SK-N-SH (cell line): ENCODE measurements around the gene ERC2. TPM values are rescaled to one million over a fixed set of nuclear protein-coding genes. Genes with fewer than 3 reads are reported as not detected.

Experiments used
- CTCF ChIA-PET: fragments of 300-600, 350-600 bp; formaldehyde crosslinking; extraction: SDS; loops from one replicate; lab custom pipeline; 2021; lab: Yijun Ruan, JAX
- POLR2A ChIA-PET: fragments of 350-600 bp; sonication (Branson Sonifier 250); formaldehyde crosslinking; extraction: SDS; loops from one replicate; lab custom pipeline; 2020; ENCODE audit warnings: antibody characterized with exemption, inconsistent platforms; lab: Yijun Ruan, JAX
- DNase-seq: peaks from one replicate; pipeline ENCODE4 v3.0.0; 2012
- H2AFZ ChIP-seq: fragments of 200-600 bp; sonication (generic); 2 replicates; pipeline ENCODE4 v1.8.1; 2016; ENCODE audit warnings: antibody characterized with exemption, mild to moderate bottlenecking, low read depth
- H3F3A ChIP-seq: fragments of 200-600 bp; sonication (generic); replicated peaks from 2 replicates; pipeline ENCODE3; 2016; ENCODE audit warnings: antibody characterized with exemption, mild to moderate bottlenecking; ENCODE audit not compliant: insufficient read depth
- H3K27ac ChIP-seq, 2 experiments: fragments of 200-500 bp in 1 of 2; fragments of 200-600 bp in 1 of 2; sonication (Bioruptor generic) in 1 of 2; sonication (generic), shearing (Covaris generic) in 1 of 2; 2 replicates each; pipeline versions ENCODE4 v1.5.1 to v1.6.1; 2014 to 2016; ENCODE audit warnings: low read depth in 2 of 2, inconsistent platforms in 1 of 2, low read length in 1 of 2, mild to moderate bottlenecking in 1 of 2, mixed read lengths in 1 of 2
- H3K27me3 ChIP-seq: fragments of 200-600 bp; sonication (generic), shearing (Covaris generic); 2 replicates; pipeline ENCODE4 v1.6.1; 2016; ENCODE audit warnings: mixed run types; ENCODE audit not compliant: insufficient read depth
- H3K36me3 ChIP-seq, 2 experiments: fragments of 200-500 bp in 1 of 2; fragments of 200-600 bp in 1 of 2; sonication (Bioruptor generic) in 1 of 2; sonication (generic) in 1 of 2; replicated peaks in 1 of 2; 2 replicates each; pipeline versions ENCODE3 to v1.5.1; 2014 to 2016; ENCODE audit warnings: low read length in 1 of 2, mild to moderate bottlenecking in 1 of 2; ENCODE audit not compliant: insufficient read depth in 2 of 2, control insufficient read depth in 1 of 2
- H3K4me1 ChIP-seq, 2 experiments: fragments of 200-500 bp in 1 of 2; fragments of 200-600 bp in 1 of 2; sonication (Bioruptor generic) in 1 of 2; sonication (generic), shearing (Covaris generic) in 1 of 2; 2 replicates each; pipeline versions ENCODE4 v1.5.1 to v1.6.1; 2014 to 2016; ENCODE audit warnings: low read depth in 1 of 2, low read length in 1 of 2, mixed run types in 1 of 2; ENCODE audit not compliant: insufficient read depth in 2 of 2, control insufficient read depth in 1 of 2
- H3K4me2 ChIP-seq: fragments of 200-600 bp; sonication (generic), shearing (Covaris generic); 2 replicates; pipeline ENCODE4 v1.6.1; 2017; ENCODE audit warnings: mixed run types
- H3K4me3 ChIP-seq, 2 experiments: fragments of 200-500 bp in 1 of 2; fragments of 200-600 bp in 1 of 2; sonication (Bioruptor generic) in 1 of 2; sonication (generic), shearing (Covaris generic) in 1 of 2; 2 replicates each; pipeline versions ENCODE4 v1.5.1 to v1.8.1; 2014 to 2016; ENCODE audit warnings: low read depth in 2 of 2, inconsistent platforms in 1 of 2, low read length in 1 of 2, mild to moderate bottlenecking in 1 of 2, mixed read lengths in 1 of 2, moderate library complexity in 1 of 2
- H3K79me2 ChIP-seq: fragments of 200-600 bp; sonication (generic); 2 replicates; pipeline ENCODE4 v1.8.1; 2017; ENCODE audit warnings: mild to moderate bottlenecking; ENCODE audit not compliant: insufficient read depth
- H3K9ac ChIP-seq: fragments of 200-600 bp; sonication (generic); 2 replicates; pipeline ENCODE4 v1.6.1; 2017; ENCODE audit warnings: mixed run types
- H3K9me2 ChIP-seq: fragments of 200-600 bp; sonication (generic); 2 replicates; pipeline ENCODE4 v1.6.1; 2017; ENCODE audit warnings: mixed run types
- H3K9me3 ChIP-seq: fragments of 200-600 bp; sonication (generic); 2 replicates; pipeline ENCODE4 v1.6.1; 2017; ENCODE audit warnings: mixed run types, mild to moderate bottlenecking, moderate library complexity
- H4K20me1 ChIP-seq: fragments of 200-600 bp; sonication (generic); 2 replicates; pipeline ENCODE4 v1.6.1; 2017; ENCODE audit warnings: mild to moderate bottlenecking, mixed run types; ENCODE audit not compliant: insufficient read depth
- CTCF ChIP-seq: fragments of 200-600 bp; sonication (generic); IDR thresholded peaks from 2 replicates; pipeline ENCODE4 v1.6.1; 2017; ENCODE audit warnings: antibody characterized with exemption, mild to moderate bottlenecking, moderate library complexity
- ELF1 ChIP-seq: IDR thresholded peaks from 2 replicates; pipeline ENCODE4 v1.4.0; 2012
- FOSL2 ChIP-seq: IDR thresholded peaks from 2 replicates; pipeline ENCODE4 v1.4.0; 2012; ENCODE audit warnings: low read depth, mild to moderate bottlenecking, moderate library complexity, borderline replicate concordance
- FOXJ3 ChIP-seq: sonication (generic); formaldehyde crosslinking; IDR thresholded peaks from 2 replicates; pipeline ENCODE4 v1.5.1; 2020; ENCODE audit warnings: mild to moderate bottlenecking, missing genetic modification reagents
- GABPA ChIP-seq: IDR thresholded peaks from 2 replicates; pipeline ENCODE4 v1.4.0; 2012; ENCODE audit warnings: low read depth, mild to moderate bottlenecking
- GATA2 ChIP-seq: sonication (generic); formaldehyde crosslinking; IDR thresholded peaks from 2 replicates; pipeline ENCODE4 v1.5.0; 2020; ENCODE audit warnings: mild to moderate bottlenecking, missing genetic modification reagents
- IRF3 ChIP-seq: fragments of 150-350 bp; IDR thresholded peaks from 2 replicates; pipeline ENCODE4 v1.6.1; 2016; ENCODE audit warnings: mild to moderate bottlenecking, low read depth, low read length
- MEF2A ChIP-seq: IDR thresholded peaks from 2 replicates; pipeline ENCODE4 v1.4.0; 2012; ENCODE audit warnings: low read depth, borderline replicate concordance
- MXI1 ChIP-seq: IDR thresholded peaks from 2 replicates; pipeline ENCODE4 v1.6.1; 2012; ENCODE audit warnings: mild to moderate bottlenecking, low read depth, low read length, improper control_type of control experiment
- NFIC ChIP-seq: IDR thresholded peaks from 2 replicates; pipeline ENCODE4 v1.4.0; 2012; ENCODE audit warnings: borderline replicate concordance
- POLR2AphosphoS5 ChIP-seq: IDR thresholded peaks from 2 replicates; pipeline ENCODE4 v1.6.1; 2012; ENCODE audit warnings: low read depth, low read length
- RAD21 ChIP-seq: IDR thresholded peaks from 2 replicates; pipeline ENCODE4 v1.6.1; 2012; ENCODE audit warnings: mild to moderate bottlenecking, low read length
- RCOR1 ChIP-seq: fragments of 150-350 bp; IDR thresholded peaks from 2 replicates; pipeline ENCODE4 v1.6.1; 2017; ENCODE audit warnings: antibody characterized with exemption, low read length
- RFX5 ChIP-seq: IDR thresholded peaks from 2 replicates; pipeline ENCODE4 v1.6.1; 2012; ENCODE audit warnings: mild to moderate bottlenecking, improper control_type of control experiment, low read length
- SMC3 ChIP-seq: IDR thresholded peaks from 2 replicates; pipeline ENCODE4 v1.6.1; 2012; ENCODE audit warnings: low read depth, low read length, improper control_type of control experiment
- TCF12 ChIP-seq: IDR thresholded peaks from 2 replicates; pipeline ENCODE4 v1.4.0; 2012
- TEAD4 ChIP-seq: IDR thresholded peaks from 2 replicates; pipeline ENCODE4 v1.4.0; 2012; ENCODE audit warnings: mild to moderate bottlenecking, borderline replicate concordance; ENCODE audit not compliant: insufficient read depth
- USF2 ChIP-seq: fragments of 150-350 bp; IDR thresholded peaks from 2 replicates; pipeline ENCODE4 v1.6.1; 2017; ENCODE audit warnings: antibody characterized with exemption, low read length, low read depth, borderline replicate concordance
- ZBTB33 ChIP-seq: IDR thresholded peaks from 2 replicates; pipeline ENCODE4 v1.4.0; 2012; ENCODE audit warnings: low read depth, borderline replicate concordance
- WGBS: methylation state at CpG from one replicate; pipeline ENCODE4 v1.1.6; 2017; ENCODE audit warnings: low lambda C conversion rate; 5-methylcytosine and 5-hydroxymethylcytosine counted together
- polyA plus RNA-seq, 3 experiments: library from polyadenylated mRNA; depleted of rRNA; stranded (reverse); fragments of >200 nt; gene quantifications; 2 replicates each; pipeline ENCODE4 v1.2.3, GENCODE V29; 2012

Gene ERC2
- polyA plus RNA-seq, 1 of the 3 experiments (the other 2 are of a cell fraction), result 1.6 TPM

GRCh38 chr3:55688154-55688553, 780.1 kb downstream of the ERC2 start (continued):
- TF ChIP-seq MXI1 (no peak), GABPA (no peak), RCOR1 (no peak), FOXJ3 (CRISPR knock-in tag) (no peak)
- TF ChIP-seq, all 33 proteins: peak for 0

- ChIA-PET CTCF (no interaction called here), POLR2A (no interaction called here)
- 73% methylated on average over 5 of the region's 5 CpGs for WGBS
Measured at GRCh38 chr3:55687526-55687925, 780.7 kb downstream of the ERC2 start.

GRCh38 chr3:55686426-55687254, 781.6 kb downstream of the ERC2 start:
- Histone ChIP-seq H4K20me1 (no peaks in the 10 kb centered on the region), H3K4me2 (no peak overlapping the region), H2AFZ (no peak overlapping the region), H3K4me3 (no peak overlapping the region), H3K27me3 (no peaks in the 10 kb centered on the region), H3K9ac (no peak overlapping the region), H3K4me1 (no peaks in the 10 kb centered on the region), H3K9me2 (no peaks in the 10 kb centered on the region), H3K9me3 (no peaks in the 10 kb centered on the region), H3K36me3 (no peaks in the 10 kb centered on the region), H3K79me2 (no peaks in the 10 kb centered on the region), H3F3A (no peaks in the 10 kb centered on the region), H3K27ac (no peak overlapping the region)
- 83% methylated on average over 11 of the region's 11 CpGs for WGBS
- DNase-seq, result no peak
- CTCF ChIA-PET, result no interaction called here
- POLR2A ChIA-PET, result no interaction called here
- TF ChIP-seq POLR2AphosphoS5, result no peak
- no peak for TF ChIP-seq GATA2 (CRISPR knock-in tag)
- TF ChIP-seq NFIC, result no peak
- no peak for TF ChIP-seq GABPA
- no peak for TF ChIP-seq SMC3
- no peak for TF ChIP-seq TEAD4
- no peak for TF ChIP-seq ELF1
- no peak for TF ChIP-seq RFX5
- TF ChIP-seq RAD21, result no peak
- no peak for TF ChIP-seq ZBTB33
- no peak for TF ChIP-seq CTCF
- no peak for TF ChIP-seq TCF12
- TF ChIP-seq IRF3, result no peak
- no peak for TF ChIP-seq USF2
- no peak for TF ChIP-seq MEF2A
- no peak for TF ChIP-seq FOSL2

More at GRCh38 chr3:55687526-55687925, 780.7 kb downstream of the ERC2 start:
- no peak overlapping the region for H3K27ac ChIP-seq
- no peak overlapping the region for H3K4me3 ChIP-seq
- H3K36me3 ChIP-seq, result no peaks in the 10 kb centered on the region
- no peaks in the 10 kb centered on the region for H3K9me3 ChIP-seq
- no peaks in the 10 kb centered on the region for H3K79me2 ChIP-seq
- H2AFZ ChIP-seq, result no peak overlapping the region
- no peaks in the 10 kb centered on the region for H3K9me2 ChIP-seq
- no peaks in the 10 kb centered on the region for H3K27me3 ChIP-seq
- no peak for DNase-seq
- TF ChIP-seq GATA2 (CRISPR knock-in tag), result no peak
- H3K4me2 ChIP-seq, result no peak overlapping the region
- H4K20me1 ChIP-seq, result no peaks in the 10 kb centered on the region
- H3K4me1 ChIP-seq, result peaks cover 1 to 3% of the 10 kb centered on the region in 2 experiments; a peak in 3 of 4 replicates
- no peaks in the 10 kb centered on the region for H3F3A ChIP-seq
- H3K9ac ChIP-seq, result no peak overlapping the region
